HepG2 (cell line): ENCODE measurements around the gene NELFCD. TPM values are rescaled to one million over a fixed set of nuclear protein-coding genes. Genes with fewer than 3 reads are reported as not detected.
A peak's percentile ranks its signal among the peaks of the same experiment; 100 is the strongest.

Source experiments
- ELF4 ChIP-seq: sonication (generic); formaldehyde crosslinking; IDR thresholded peaks from 2 replicates; pipeline ENCODE4 v1.5.0; 2020; ENCODE audit warnings: missing genetic modification reagents, mild to moderate bottlenecking, moderate library complexity, borderline replicate concordance
- ETS1 ChIP-seq: sonication (generic); formaldehyde crosslinking; IDR thresholded peaks from 2 replicates; pipeline ENCODE4 v1.4.0; 2020; ENCODE audit warnings: missing genetic modification reagents
- FIP1L1 ChIP-seq: fragments of 200-400 bp; formaldehyde crosslinking; IDR thresholded peaks from 2 replicates; pipeline ENCODE4 v1.6.1; 2018; ENCODE audit warnings: low read depth, mild to moderate bottlenecking, low read length, moderate library complexity, borderline replicate concordance; ENCODE audit not compliant: insufficient read depth
- GLMP ChIP-seq: sonication (generic); formaldehyde crosslinking; IDR thresholded peaks from 2 replicates; pipeline ENCODE4 v1.9.0; 2021; ENCODE audit warnings: missing genetic modification reagents, mild to moderate bottlenecking, borderline replicate concordance
- KDM5A ChIP-seq: fragments of 200-600 bp; sonication (generic); IDR thresholded peaks from 2 replicates; pipeline ENCODE4 v1.7.0; 2018; ENCODE audit warnings: antibody characterized with exemption, mild to moderate bottlenecking, low read length, borderline replicate concordance
- RAD51 ChIP-seq: fragments of 450-650 bp; IDR thresholded peaks from 2 replicates; pipeline ENCODE4 v1.6.1; 2016; ENCODE audit warnings: borderline replicate concordance
- THAP9 ChIP-seq: sonication (generic); formaldehyde crosslinking; IDR thresholded peaks from 2 replicates; pipeline ENCODE4; 2020; ENCODE audit warnings: missing genetic modification reagents, mild to moderate bottlenecking, borderline replicate concordance
- ZHX2 ChIP-seq, 2 experiments: sonication (generic) in 1 of 2; formaldehyde crosslinking in 1 of 2; IDR thresholded peaks; 2 replicates each; pipeline versions ENCODE4 v1.6.1 to v1.9.0; 2014 to 2022; ENCODE audit warnings: antibody characterized with exemption in 1 of 2, borderline replicate concordance in 1 of 2, inconsistent platforms in 1 of 2, low read depth in 1 of 2, missing genetic modification reagents in 1 of 2
- ZNF570 ChIP-seq: sonication (generic); formaldehyde crosslinking; IDR thresholded peaks from 2 replicates; pipeline ENCODE4 v1.4.0; 2020; ENCODE audit warnings: mild to moderate bottlenecking, missing genetic modification reagents, borderline replicate concordance
- ZNF644 ChIP-seq: IDR thresholded peaks from 2 replicates; pipeline ENCODE4 v1.6.1; 2016; ENCODE audit warnings: low read depth
- ZNF770 ChIP-seq: sonication (generic); formaldehyde crosslinking; IDR thresholded peaks from 2 replicates; pipeline ENCODE4 v1.5.0; 2020; ENCODE audit warnings: mild to moderate bottlenecking, missing genetic modification reagents
- ZNF816 ChIP-seq: sonication (generic); formaldehyde crosslinking; IDR thresholded peaks from 2 replicates; pipeline ENCODE4 v1.8.0; 2022; ENCODE audit warnings: missing genetic modification reagents, mild to moderate bottlenecking, borderline replicate concordance
- ZSCAN30 ChIP-seq: sonication (generic); formaldehyde crosslinking; IDR thresholded peaks from 2 replicates; pipeline ENCODE4 v1.5.0; 2020; ENCODE audit warnings: mild to moderate bottlenecking, missing genetic modification reagents
- polyA plus RNA-seq, 8 experiments: library from polyadenylated mRNA; depleted of rRNA in 3 of 8; stranded (reverse) in 7 of 8; unstranded in 1 of 8; fragments of >200 nt; fragmentation: Illumina TruSeq in 4 of 8; extraction: Trizol in 4 of 8; gene quantifications; 2 replicates each; pipeline versions ENCODE4 v1.2.1 to v1.2.3, GENCODE V29; 2011 to 2016; ENCODE audit warnings: low read depth in 4 of 8, missing spikeins in 1 of 8, mixed read lengths in 1 of 8; ENCODE audit not compliant: insufficient read depth in 1 of 8
- total RNA-seq, 5 experiments: library from RNA; depleted of rRNA; stranded (reverse); fragments of >200 nt; fragmentation: Illumina TruSeq; extraction: Trizol; gene quantifications; 2 replicates each; pipeline ENCODE4 v1.2.3, GENCODE V29; 2016; ENCODE audit warnings: low read depth in 1 of 5

The NELFCD gene
- total and polyA plus RNA-seq, 2 of the 13 experiments (the other 11 are each of a cell fraction or from before 2014, with no cell fraction given): 159 to 203 TPM

GRCh38 chr20:59004763-59005522 lies 23.9 kb downstream of the NELFCD start (continued):
- TF ChIP-seq THAP9: no peak
- TF ChIP-seq FIP1L1: no peak
- TF ChIP-seq ZSCAN30 (CRISPR knock-in tag): no peak
- no peak for TF ChIP-seq ZNF644 (CRISPR knock-in tag)
- no peak for TF ChIP-seq RAD51
- TF ChIP-seq ZNF816 (CRISPR knock-in tag): no peak
- TF ChIP-seq GLMP (CRISPR knock-in tag): no peak
- no peak for TF ChIP-seq ZNF570 (CRISPR knock-in tag)
- TF ChIP-seq ETS1 (CRISPR knock-in tag): no peak
- no peak for TF ChIP-seq ELF4
- no peak for TF ChIP-seq KDM5A
- no peak for TF ChIP-seq ZNF770 (CRISPR knock-in tag)
- TF ChIP-seq ZHX2 (IDR thresholded peaks at IDR 0.05; ENCODE audit: low read depth): 0 out of 2 replicates have a peak, but pooled peaks have one; percentile 47
- TF ChIP-seq ZHX2 (CRISPR knock-in tag; IDR thresholded peaks at IDR 0.05; ENCODE audit: borderline replicate concordance): no peak
